ENCODE measurements around the gene CD163.

CD163 gene

GRCh38 chr12:7451756-7452155 lies 51.8 kb downstream of the CD163 start:
- no peak overlapping the region for H3K4me3 ChIP-seq (ENCODE audit: low read depth, low read length)
- no peak for DNase-seq (ENCODE audit: low read depth)
- no peak for TF ChIP-seq CTCF (IDR thresholded peaks at IDR 0.05; ENCODE audit: control insufficient read depth, extremely low read depth, insufficient read depth)

GRCh38 chr12:7450667-7451066 lies 52.9 kb downstream of the CD163 start:
- peak; percentile 42 for DNase-seq (ENCODE audit: low read depth)
- no peak overlapping the region for H3K4me3 ChIP-seq (ENCODE audit: low read depth, low read length)
- TF ChIP-seq CTCF (IDR thresholded peaks at IDR 0.05; ENCODE audit: control insufficient read depth, extremely low read depth, insufficient read depth) = no peak

GRCh38 chr12:7448099-7448498 lies 55.5 kb downstream of the CD163 start:
- no peak overlapping the region for H3K4me3 ChIP-seq (ENCODE audit: low read depth, low read length)
- TF ChIP-seq CTCF (IDR thresholded peaks at IDR 0.05; ENCODE audit: control insufficient read depth, extremely low read depth, insufficient read depth) = no peak
- no peak for DNase-seq (ENCODE audit: low read depth)

- H3K4me3 ChIP-seq (ENCODE audit: low read depth, low read length) = no peak overlapping the region
- no peak for DNase-seq (ENCODE audit: low read depth)
- no peak for TF ChIP-seq CTCF (IDR thresholded peaks at IDR 0.05; ENCODE audit: control insufficient read depth, extremely low read depth, insufficient read depth)
Observed at GRCh38 chr12:7444537-7444936, 59.0 kb downstream of the CD163 start.

GRCh38 chr12:7444076-7444475 lies 59.5 kb downstream of the CD163 start, which contains the start of gene CD163L1:
TSS of gene CD163L1 (minus strand) at chr12:7444153. CDS start at chr12:7444127, 26 bp downstream.
- no peak for TF ChIP-seq CTCF (IDR thresholded peaks at IDR 0.05; ENCODE audit: control insufficient read depth, extremely low read depth, insufficient read depth)
- no peak within 1 kb of the TSS for H3K4me3 ChIP-seq (ENCODE audit: low read depth, low read length)

GRCh38 chr12:7441216-7441615 lies 62.4 kb downstream of the CD163 start:
- no peak overlapping the region for H3K4me3 ChIP-seq (ENCODE audit: low read depth, low read length)
- no peak for DNase-seq (ENCODE audit: low read depth)
- TF ChIP-seq CTCF (IDR thresholded peaks at IDR 0.05; ENCODE audit: control insufficient read depth, extremely low read depth, insufficient read depth) = no peak

More at GRCh38 chr12:7444076-7444475, 59.5 kb downstream of the CD163 start, which contains the start of gene CD163L1:
- DNase-seq (ENCODE audit: low read depth) = no peak

Measured in LNCaP clone FGC (cell line).